Caco-2 (cell line): ENCODE measurements around the gene CCDC169. TPM values are rescaled to one million over a fixed set of nuclear protein-coding genes. Genes with fewer than 3 reads are reported as not detected.

Experiments
- BruUV-seq: library from RNA; stranded (reverse); fragments of 400-500 nt; replicated peaks from 2 replicates; lab custom pipeline; 2021; lab: Mats Ljungman, UMichigan
- CTCF ChIA-PET: fragments of 300-600 bp; sonication (Branson Sonifier 250); formaldehyde crosslinking; loops from one replicate; lab custom pipeline; 2022; ENCODE audit warnings: antibody characterized with exemption; lab: Charles Lee
- POLR2A ChIA-PET: fragments of 300-600 bp; sonication (Branson Sonifier 250); formaldehyde crosslinking; loops from one replicate; lab custom pipeline; 2022; ENCODE audit warnings: antibody characterized with exemption; lab: Charles Lee
- DNase-seq, 2 experiments: peaks; one replicate each; pipeline versions ENCODE4 v3.0.0 to v3.0.0-alpha.2; 2020 to 2022
- H3K27me3 ChIP-seq: replicated peaks from 2 replicates; pipeline ENCODE4 v1.6.0; 2011; ENCODE audit warnings: low read length; ENCODE audit not compliant: control insufficient read depth, insufficient read depth
- H3K36me3 ChIP-seq: 2 replicates; pipeline ENCODE4 v1.5.1; 2011; ENCODE audit warnings: low read length; ENCODE audit not compliant: control insufficient read depth, insufficient read depth
- H3K4me1 ChIP-seq: fragments of 250-450 bp; sonication (Bioruptor Pico); 2 replicates; pipeline ENCODE4 v1.5.1; 2020; ENCODE audit warnings: mild to moderate bottlenecking
- H3K4me3 ChIP-seq: 2 replicates; pipeline ENCODE4 v1.5.1; 2011; ENCODE audit warnings: low read depth, mild to moderate bottlenecking, control low read depth, low read length
- H3K9me3 ChIP-seq: fragments of 250-450 bp; sonication (Bioruptor Pico); 2 replicates; pipeline ENCODE4 v1.5.1; 2020; ENCODE audit warnings: mild to moderate bottlenecking, moderate library complexity
- H3K27ac Mint-ChIP-seq: one replicate; pipeline ENCODE4 v1.8.0; 2022; ENCODE audit warnings: mixed read lengths; ENCODE audit not compliant: unreplicated experiment
- H3K27me3 Mint-ChIP-seq: one replicate; pipeline ENCODE4 v1.8.0; 2022; ENCODE audit warnings: mixed read lengths; ENCODE audit not compliant: insufficient read depth, unreplicated experiment
- H3K36me3 Mint-ChIP-seq: one replicate; pipeline ENCODE4 v1.8.0; 2022; ENCODE audit warnings: mild to moderate bottlenecking, mixed read lengths; ENCODE audit not compliant: insufficient read depth, unreplicated experiment
- H3K4me1 Mint-ChIP-seq: one replicate; pipeline ENCODE4 v1.8.0; 2022; ENCODE audit warnings: low read depth, mixed read lengths; ENCODE audit not compliant: unreplicated experiment
- H3K4me3 Mint-ChIP-seq: one replicate; pipeline ENCODE4 v1.8.0; 2022; ENCODE audit warnings: mild to moderate bottlenecking, moderate library complexity, mixed read lengths; ENCODE audit not compliant: unreplicated experiment
- H3K9me3 Mint-ChIP-seq: one replicate; pipeline ENCODE4 v1.8.0; 2022; ENCODE audit warnings: mixed read lengths; ENCODE audit not compliant: unreplicated experiment
- intact Hi-C: fragments of 100-400 bp; cut with micrococcal nuclease; formaldehyde crosslinking; loops from one replicate; pipeline ENCODE4 v1.10.0; 2022; ENCODE audit not compliant: unreplicated experiment
- total RNA-seq: library from RNA; stranded (reverse); gene quantifications from 2 replicates; pipeline ENCODE4 v1.2.3, GENCODE V29; 2022
- TF ChIP-seq, protein P1 (sequence below), 2 experiments: fragments of 200-600 bp in 1 of 2; IDR thresholded peaks; 1 replicate in 1 of 2; 2 replicates in 1 of 2; pipeline versions ENCODE4 v1.5.1 to v1.8.0; 2011 to 2022; ENCODE audit warnings: antibody characterized with exemption in 1 of 2, control low read depth in 1 of 2, inconsistent platforms in 1 of 2, low read depth in 1 of 2, low read length in 1 of 2, mild to moderate bottlenecking in 1 of 2, moderate library complexity in 1 of 2; ENCODE audit not compliant: insufficient read depth in 1 of 2, severe bottlenecking in 1 of 2, unreplicated experiment in 1 of 2

CCDC169 gene
- total RNA-seq, 1 experiment from 2014 or later = not detected

DNA sequence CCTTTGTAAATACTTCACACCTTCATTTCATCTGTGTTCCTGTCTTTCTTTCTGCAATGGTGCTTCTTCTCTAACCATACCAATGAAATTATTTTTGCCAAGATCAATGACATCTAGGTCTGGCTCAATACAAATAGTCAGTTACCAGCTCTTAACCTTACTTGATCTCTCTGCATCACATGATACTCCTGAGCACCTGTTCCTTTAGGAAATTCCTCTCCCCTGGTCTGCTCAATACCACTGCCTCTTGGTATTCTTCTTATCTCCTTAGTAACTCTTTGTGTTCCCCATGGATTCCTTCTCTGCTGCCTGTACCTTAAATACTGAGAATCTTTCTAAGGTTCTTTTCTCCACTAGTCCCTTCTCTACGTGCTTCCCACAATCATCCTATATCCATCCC lies 109.2 kb downstream of the CCDC169 start:
- Mint-ChIP-seq H3K4me3 (no peak overlapping the region), H3K27ac (no peak overlapping the region), H3K36me3 (no peaks in the 10 kb centered on the region), H3K9me3 (no peaks in the 10 kb centered on the region), H3K4me1 (no peaks in the 10 kb centered on the region), H3K27me3 (peaks cover 4% of the 10 kb centered on the region)
- Histone ChIP-seq H3K27me3 (no peaks in the 10 kb centered on the region), H3K36me3 (no peaks in the 10 kb centered on the region), H3K9me3 (0 out of 2 replicates have a peak, but pooled peaks cover 3% of the 10 kb centered on the region), H3K4me1 (no peaks in the 10 kb centered on the region), H3K4me3 (no peak overlapping the region)
- ChIA-PET CTCF (no interaction called here), POLR2A (no interaction called here)
- no peak for DNase-seq
- TF ChIP-seq, protein P1, sequence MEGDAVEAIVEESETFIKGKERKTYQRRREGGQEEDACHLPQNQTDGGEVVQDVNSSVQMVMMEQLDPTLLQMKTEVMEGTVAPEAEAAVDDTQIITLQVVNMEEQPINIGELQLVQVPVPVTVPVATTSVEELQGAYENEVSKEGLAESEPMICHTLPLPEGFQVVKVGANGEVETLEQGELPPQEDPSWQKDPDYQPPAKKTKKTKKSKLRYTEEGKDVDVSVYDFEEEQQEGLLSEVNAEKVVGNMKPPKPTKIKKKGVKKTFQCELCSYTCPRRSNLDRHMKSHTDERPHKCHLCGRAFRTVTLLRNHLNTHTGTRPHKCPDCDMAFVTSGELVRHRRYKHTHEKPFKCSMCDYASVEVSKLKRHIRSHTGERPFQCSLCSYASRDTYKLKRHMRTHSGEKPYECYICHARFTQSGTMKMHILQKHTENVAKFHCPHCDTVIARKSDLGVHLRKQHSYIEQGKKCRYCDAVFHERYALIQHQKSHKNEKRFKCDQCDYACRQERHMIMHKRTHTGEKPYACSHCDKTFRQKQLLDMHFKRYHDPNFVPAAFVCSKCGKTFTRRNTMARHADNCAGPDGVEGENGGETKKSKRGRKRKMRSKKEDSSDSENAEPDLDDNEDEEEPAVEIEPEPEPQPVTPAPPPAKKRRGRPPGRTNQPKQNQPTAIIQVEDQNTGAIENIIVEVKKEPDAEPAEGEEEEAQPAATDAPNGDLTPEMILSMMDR (IDR thresholded peaks at IDR 0.05; ENCODE audit: insufficient read depth in 1 of 2, low read depth in 1 of 2, low read length in 1 of 2, severe bottlenecking in 1 of 2, unreplicated experiment in 1 of 2) = no peak
- intact Hi-C loops = no loop called here
- BruUV-seq = no TSS peak

DNA sequence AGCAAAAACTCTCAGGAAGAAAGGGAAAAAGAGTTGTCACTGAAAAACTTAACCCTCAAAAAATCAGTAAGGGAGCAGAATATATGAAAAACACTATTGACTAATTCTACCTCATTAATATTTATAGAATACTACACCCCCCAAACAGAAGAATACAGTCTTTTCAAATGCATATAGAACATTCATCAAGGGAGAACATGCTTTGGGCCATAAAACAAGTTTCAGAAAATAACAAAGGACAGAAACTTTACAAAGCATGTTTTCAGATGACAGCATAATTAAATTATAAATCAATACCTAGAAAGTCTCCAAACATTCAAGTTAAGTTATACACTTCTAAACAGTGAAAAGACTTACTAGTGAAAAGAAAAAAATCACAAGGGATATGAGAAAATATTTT lies 113.7 kb downstream of the CCDC169 start:
- Mint-ChIP-seq H3K9me3 (no peaks in the 10 kb centered on the region), H3K4me3 (no peak overlapping the region)
- no TSS peak for BruUV-seq

More for the DNA sequence above, 113.7 kb downstream of the CCDC169 start:
- H3K4me1 ChIP-seq = no peaks in the 10 kb centered on the region
- no peak overlapping the region for H3K4me3 ChIP-seq
- no peaks in the 10 kb centered on the region; the same call in 1 of the 2 replicates for H3K9me3 ChIP-seq
- no peak overlapping the region for H3K27ac Mint-ChIP-seq
- no peaks in the 10 kb centered on the region for H3K36me3 Mint-ChIP-seq
- H3K27me3 ChIP-seq = no peaks in the 10 kb centered on the region
- TF ChIP-seq, protein P1 (IDR thresholded peaks at IDR 0.05; ENCODE audit: insufficient read depth in 1 of 2, low read depth in 1 of 2, low read length in 1 of 2, severe bottlenecking in 1 of 2, unreplicated experiment in 1 of 2) = no peak
- intact Hi-C loops = no loop called here
- peaks cover 4% of the 10 kb centered on the region for H3K27me3 Mint-ChIP-seq
- no peaks in the 10 kb centered on the region for H3K4me1 Mint-ChIP-seq
- ChIA-PET CTCF (no interaction called here), POLR2A (no interaction called here)
- no peaks in the 10 kb centered on the region for H3K36me3 ChIP-seq
- no peak for DNase-seq

Other genes with a start within 250 kb of the CCDC169 start
- not detected in 2 replicates for gene DCLK1, start 166.4 kb downstream of the CCDC169 start, total RNA-seq
- not detected in 2 replicates for gene SOHLH2, start 83.3 kb downstream of the CCDC169 start, total RNA-seq
- gene SPART, start 48.6 kb upstream of the CCDC169 start, total RNA-seq = not detected in 2 replicates
- gene CCNA1, start 134.7 kb upstream of the CCDC169 start, total RNA-seq = not detected in 2 replicates